Medulla oblongata (tissue), 1 donor: Measurements from ENCODE around the gene C19orf18.

Experiments
- DNase-seq: peaks from one replicate; pipeline ENCODE4 v3.0.0-alpha.2; 2015; ENCODE audit errors: extremely low spot score

Gene C19orf18

DNA sequence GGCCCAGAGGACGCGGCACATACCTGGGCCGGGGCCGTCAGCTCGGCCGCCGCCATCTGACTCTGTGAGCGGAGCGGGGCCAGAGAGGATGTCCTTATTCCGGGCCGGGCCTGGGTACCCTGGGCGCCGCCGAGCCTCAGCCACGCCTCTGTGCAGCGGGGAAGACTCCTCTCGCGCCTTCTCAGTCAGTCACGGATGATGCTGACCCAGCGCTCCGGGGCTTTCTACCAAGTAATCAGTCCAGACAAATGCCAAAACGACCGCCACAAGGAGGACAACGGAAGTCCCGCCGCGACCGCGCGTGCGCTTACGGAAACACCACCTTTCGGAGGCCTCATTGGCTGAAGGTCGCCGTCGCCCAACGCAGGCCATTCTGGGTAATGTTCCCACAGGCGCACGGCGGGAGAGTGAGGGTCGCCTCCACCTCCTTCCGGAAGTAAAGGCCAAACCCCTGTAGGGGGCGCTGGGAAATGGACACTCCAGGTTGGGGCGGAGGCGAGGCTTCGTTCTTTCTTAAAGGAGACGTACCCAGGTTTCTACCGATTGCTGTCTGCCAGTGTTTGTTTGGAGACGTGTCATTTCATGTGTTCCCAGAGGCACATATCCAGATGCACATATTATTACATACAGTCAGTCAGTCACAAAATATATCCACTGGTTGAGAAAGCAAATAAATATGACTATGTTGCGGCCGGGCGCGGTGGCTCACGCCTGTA is 26.8 kb downstream of the C19orf18 start, which contains the start of gene ZNF256:
TSS of gene ZNF256 (minus strand) at position 288 of the 716 bp plus-strand sequence. CDS start at position 56, 232 bp downstream.
- peak; percentile 94 for DNase-seq

DNA sequence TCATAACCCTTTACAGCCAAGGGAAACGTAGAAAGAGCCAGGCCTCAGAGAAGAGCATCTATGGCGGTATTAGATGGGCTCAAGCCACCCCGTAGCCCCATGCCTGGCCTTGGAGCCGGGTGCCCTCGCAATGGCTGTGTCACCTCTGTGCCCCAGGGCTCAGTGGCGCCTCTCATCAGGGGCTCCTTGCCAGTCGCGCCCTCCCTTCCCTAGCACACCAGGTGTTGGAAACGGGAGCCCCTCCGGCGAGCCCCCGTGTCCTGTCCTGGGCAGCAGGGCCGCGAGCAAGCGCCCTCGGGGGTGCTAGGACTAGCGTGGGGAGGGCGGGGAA is 27.3 kb downstream of the C19orf18 start:
- no peak for DNase-seq

DNA sequence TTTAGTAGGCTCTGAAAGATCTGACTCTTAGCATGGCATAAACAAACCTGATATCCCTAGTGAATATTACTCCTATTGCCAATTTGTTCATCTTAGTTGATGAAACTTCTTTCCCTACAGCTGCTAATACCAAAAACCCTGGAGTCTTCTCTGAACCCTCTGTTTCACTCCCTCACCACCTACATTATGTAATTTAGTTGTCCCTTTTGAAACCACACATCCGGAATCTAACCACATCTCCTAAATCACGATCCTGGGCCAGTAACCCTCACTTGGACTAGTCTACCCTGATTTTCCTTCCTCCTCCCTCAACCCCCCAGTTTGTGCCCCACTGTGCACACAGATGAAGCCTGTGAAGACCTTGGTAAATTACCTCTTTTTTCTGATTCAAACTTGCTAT is 28.0 kb downstream of the C19orf18 start:
- DNase-seq, result no peak

DNA sequence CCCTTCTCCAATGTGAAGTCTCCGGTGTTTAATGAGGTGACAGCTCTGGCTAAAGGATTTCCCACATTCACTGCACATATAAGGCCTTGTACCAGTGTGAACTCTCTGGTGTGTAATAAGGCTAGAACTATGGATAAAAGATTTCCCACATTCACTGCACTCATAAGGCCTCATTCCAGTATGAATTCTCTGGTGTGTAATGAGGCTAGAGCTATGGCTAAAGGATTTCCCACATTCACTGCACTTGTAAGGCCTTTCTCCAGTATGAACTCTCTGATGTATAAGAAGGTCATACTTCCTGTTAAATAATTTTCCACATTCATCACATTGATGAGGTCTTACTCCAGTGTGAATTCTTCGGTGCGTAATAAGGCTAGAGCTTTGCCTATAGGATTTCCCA is 32.7 kb downstream of the C19orf18 start:
- DNase-seq, result no peak

DNA sequence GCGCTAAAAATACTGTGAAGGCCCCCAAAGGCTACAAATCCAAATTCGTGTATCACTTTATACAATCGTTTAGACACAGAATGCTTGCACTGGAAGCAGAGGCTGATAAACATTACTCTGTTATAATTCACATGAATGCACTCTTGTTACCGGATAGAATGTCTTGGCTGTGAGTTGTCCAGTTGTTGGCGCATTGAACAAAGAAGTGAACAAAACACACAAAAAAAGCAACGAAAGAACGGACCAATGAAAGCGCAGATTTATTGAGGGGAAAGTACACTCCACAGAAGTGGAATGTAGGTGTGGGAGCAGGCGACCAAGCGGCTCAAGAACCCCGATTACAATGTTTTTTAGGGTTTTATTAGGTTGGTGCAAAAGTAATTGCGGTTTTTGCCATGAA is 38.6 kb downstream of the C19orf18 start:
- peak; percentile 52 for DNase-seq

DNA sequence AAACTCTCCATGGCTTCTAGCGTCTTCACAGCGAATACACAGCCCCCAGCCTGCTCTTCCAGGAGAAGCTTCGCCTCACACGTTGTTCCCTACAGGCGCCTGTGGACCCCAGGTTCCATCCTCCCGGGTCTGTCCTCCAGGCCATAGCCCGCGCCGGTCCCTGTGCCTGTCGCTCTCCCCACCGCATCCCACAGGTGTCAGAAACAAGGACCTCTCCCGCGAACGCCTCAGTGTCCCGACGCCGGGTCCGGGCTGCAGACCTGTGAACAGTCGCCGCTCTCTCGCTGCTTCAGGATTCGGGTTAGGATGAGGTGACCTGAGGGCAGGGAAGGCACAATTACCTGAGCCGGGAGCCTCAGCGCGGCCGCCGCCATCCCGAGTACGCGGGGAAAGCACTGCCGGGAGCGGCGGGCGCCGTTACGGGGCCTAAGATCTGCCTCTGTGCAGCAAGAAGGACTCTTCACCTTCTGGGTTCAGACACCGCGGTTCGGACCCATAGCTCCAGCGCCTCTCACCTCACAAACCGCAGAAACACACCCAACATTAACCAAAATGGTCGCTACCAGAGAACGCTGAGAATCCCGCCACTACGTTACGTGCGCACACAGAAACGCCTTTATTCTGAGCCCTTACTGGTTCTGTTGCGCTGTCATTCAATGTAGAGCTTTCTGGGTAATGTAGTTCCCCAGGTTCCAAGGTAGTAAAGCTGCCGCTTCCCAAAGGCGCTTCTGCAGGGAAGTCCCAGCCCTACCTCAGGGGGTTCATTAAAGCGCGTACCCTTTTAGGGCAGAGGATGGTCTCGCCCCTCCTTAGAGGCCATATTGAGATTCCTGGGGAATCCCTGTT is 39.3 kb downstream of the C19orf18 start, which contains the start of gene ZNF418:
TSS of gene ZNF418 (minus strand) at position 583 of the 846 bp plus-strand sequence. CDS start 1,580 bp downstream, outside the sequence.
- peak; percentile 94 for DNase-seq

DNA sequence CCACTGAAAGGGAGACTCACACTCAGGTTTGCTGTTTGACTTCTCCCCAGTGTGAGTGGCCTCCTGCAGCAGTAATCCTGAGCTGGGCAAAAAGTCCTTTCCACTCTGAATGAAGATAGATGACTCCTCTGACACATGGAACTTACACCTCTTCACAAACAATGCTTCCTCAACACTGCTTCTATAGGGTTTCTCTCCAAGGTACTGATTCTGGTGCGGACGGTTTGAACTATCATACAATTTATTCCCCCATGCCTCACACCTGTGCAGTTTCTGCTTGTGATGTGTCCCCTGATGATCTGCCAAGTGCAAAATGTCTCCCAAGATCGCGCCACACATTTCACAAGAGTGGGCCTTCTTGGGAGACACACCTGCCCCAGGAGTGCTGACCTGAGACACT is 46.7 kb downstream of the C19orf18 start:
- DNase-seq, result no peak

DNA sequence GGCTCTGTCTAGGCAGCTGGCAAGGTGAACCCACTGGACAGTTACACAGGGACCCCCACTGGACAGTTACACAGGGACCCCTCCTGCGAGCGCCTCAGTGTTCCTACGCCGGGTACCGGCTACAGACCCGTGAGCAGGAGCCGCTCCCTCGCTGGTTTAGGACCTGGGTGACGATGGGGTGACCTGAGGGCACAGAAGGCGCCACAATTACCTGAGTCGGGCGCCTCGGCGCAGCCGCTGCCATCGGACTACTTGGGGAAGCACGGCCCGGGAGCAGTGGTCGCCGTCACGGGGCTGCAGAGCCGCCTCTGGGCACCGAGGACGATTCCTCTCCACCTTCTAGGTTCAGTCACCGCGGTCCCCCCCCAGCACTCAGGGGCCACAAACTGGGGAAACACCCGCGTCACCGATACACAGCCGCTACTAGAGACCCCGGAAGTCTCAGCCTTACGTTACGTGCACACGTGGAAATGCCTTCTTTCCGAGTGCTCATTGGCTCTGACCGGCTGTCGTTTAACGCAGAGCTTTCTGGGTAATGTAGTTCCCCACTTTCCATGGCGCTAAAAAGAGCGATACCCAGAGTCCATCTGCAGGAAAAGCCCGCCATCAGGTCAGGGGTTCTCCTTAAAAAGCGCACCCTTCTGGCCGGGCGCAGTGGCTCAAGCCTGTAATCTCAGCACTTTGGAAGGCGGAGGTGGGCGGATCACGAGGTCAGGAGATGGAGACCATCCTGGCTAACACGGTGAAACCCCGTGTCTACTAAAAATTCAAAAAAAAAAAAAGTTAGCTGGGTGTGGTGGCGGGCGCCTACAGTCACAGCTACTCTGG is 58.0 kb downstream of the C19orf18 start, which contains the start of gene ZNF417:
TSS of gene ZNF417 (minus strand) at position 425 of the 828 bp plus-strand sequence. CDS start at position 244, 181 bp downstream.
- DNase-seq, result peak; percentile 97

DNA sequence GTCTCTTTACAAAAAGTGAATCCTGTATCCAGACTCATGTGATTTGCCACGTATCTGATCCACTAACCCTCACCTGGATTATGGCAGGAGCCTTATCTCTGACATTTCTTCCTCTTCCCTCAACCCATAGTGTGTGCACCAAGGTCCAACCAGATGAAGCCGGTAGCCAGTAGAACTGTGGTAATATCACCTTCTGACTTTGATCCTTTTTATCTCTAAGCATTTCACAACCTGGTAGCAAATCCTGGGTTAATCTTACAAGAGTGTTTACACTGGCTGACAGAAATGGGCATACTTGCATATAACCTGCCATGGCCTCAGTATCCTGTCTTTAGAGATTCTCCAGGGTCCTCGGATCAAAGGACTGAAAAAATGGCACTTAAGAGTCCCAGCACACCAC is 59.8 kb downstream of the C19orf18 start:
- no peak for DNase-seq
